ENCODE measurements around the gene NINJ2.
"Not testable (repeated sequence)": the region's sequence is repeated elsewhere in the genome, so short reads cannot be mapped to it uniquely, and the experiment has no call there.

Gene NINJ2

DNA sequence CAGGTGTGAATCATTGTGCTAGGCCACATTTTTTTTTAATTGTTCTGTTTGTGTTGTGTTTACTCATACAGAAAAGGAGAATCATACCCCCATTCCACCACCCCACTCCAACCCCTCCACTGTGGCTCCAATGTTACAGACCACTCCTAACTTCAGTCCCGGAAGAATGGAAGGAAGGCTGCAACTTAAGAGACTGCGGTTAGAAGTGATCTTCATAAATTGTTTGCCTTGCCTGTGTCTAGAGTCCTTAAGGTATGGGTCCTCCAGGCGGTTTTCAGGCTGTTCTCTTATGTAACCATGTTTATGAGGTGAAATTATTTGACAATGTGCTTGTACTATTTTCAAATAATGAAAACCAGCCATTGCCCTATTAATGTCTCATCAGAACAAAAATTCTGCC, 22.5 kb downstream of the NINJ2 start:
- no peaks in the 10 kb centered on the region for H3K9me3 ChIP-seq (ENCODE audit: control insufficient read depth, insufficient read depth, low read length)
- H3K4me3 ChIP-seq (ENCODE audit: low read length) = no peak overlapping the region
- no peaks in the 10 kb centered on the region for H3K4me1 ChIP-seq (ENCODE audit: control insufficient read depth, insufficient read depth, low read length)
- no peaks in the 10 kb centered on the region for H3K36me3 ChIP-seq (ENCODE audit: control insufficient read depth, insufficient read depth, low read length)
- WGBS (ENCODE audit: insufficient coverage, insufficient read length) = no CpG with 5 or more reads among the region's 3 CpGs
- no peaks in the 10 kb centered on the region for H3K27me3 ChIP-seq (ENCODE audit: control insufficient read depth, insufficient read depth, low read length)
- DNase-seq (ENCODE audit: low read depth, low spot score) = no peak
- H3K27ac ChIP-seq (ENCODE audit: low read length) = no peak overlapping the region

DNA sequence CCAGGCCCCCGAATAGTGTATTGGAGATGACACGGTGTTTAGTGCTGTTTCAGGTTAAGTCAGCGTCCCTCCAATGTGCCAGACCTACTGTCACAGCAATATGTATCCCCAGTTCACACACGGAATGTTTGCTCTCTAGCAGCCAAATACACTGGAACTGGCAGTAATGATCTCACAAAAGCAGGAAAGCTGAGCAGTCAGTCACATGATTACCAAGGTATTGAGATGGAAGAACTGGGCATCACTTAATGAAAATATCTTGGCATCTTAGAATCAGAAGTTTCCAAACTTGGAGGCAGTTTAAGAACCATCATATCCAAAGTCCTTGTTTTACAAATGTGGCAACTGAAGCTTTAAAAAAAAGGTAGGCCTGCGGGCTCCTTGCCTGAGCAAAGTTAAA, 23.3 kb downstream of the NINJ2 start:
- WGBS (ENCODE audit: insufficient coverage, insufficient read length) = no CpG with 5 or more reads among the region's 5 CpGs
- Histone ChIP-seq H3K36me3 (ENCODE audit: control insufficient read depth, insufficient read depth, low read length) (no peaks in the 10 kb centered on the region), H3K4me1 (ENCODE audit: control insufficient read depth, insufficient read depth, low read length) (no peaks in the 10 kb centered on the region), H3K27ac (ENCODE audit: low read length) (no peak overlapping the region), H3K4me3 (ENCODE audit: low read length) (no peak overlapping the region), H3K9me3 (ENCODE audit: control insufficient read depth, insufficient read depth, low read length) (no peaks in the 10 kb centered on the region), H3K27me3 (ENCODE audit: control insufficient read depth, insufficient read depth, low read length) (no peaks in the 10 kb centered on the region)
- no peak for DNase-seq (ENCODE audit: low read depth, low spot score)

DNA sequence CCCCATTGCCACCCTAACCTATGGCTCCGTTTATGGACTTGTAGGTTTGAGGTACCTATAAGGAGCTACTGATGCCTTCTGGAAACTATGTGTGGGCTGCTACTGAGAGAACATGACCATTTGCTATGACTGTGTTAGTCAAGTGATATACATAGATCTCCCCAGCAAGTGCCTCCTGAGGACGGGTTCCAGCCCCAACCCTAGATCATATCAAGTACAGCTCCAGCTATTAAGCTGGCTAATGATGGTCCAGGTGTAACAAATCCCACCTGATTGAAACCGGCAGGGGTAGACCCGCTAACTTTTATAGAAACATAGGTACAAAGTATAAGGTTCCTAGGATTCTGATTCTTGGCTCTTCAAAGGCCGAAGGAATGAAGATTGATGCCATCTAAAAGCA, 23.7 kb downstream of the NINJ2 start:
- H3K27me3 ChIP-seq (ENCODE audit: control insufficient read depth, insufficient read depth, low read length) = no peaks in the 10 kb centered on the region
- H3K9me3 ChIP-seq (ENCODE audit: control insufficient read depth, insufficient read depth, low read length) = no peaks in the 10 kb centered on the region
- no peaks in the 10 kb centered on the region for H3K36me3 ChIP-seq (ENCODE audit: control insufficient read depth, insufficient read depth, low read length)
- DNase-seq (ENCODE audit: low read depth, low spot score) = no peak
- WGBS (ENCODE audit: insufficient coverage, insufficient read length) = no CpG with 5 or more reads among the region's 5 CpGs
- H3K27ac ChIP-seq (ENCODE audit: low read length) = no peak overlapping the region
- H3K4me3 ChIP-seq (ENCODE audit: low read length) = no peak overlapping the region
- H3K4me1 ChIP-seq (ENCODE audit: control insufficient read depth, insufficient read depth, low read length) = no peaks in the 10 kb centered on the region

DNA sequence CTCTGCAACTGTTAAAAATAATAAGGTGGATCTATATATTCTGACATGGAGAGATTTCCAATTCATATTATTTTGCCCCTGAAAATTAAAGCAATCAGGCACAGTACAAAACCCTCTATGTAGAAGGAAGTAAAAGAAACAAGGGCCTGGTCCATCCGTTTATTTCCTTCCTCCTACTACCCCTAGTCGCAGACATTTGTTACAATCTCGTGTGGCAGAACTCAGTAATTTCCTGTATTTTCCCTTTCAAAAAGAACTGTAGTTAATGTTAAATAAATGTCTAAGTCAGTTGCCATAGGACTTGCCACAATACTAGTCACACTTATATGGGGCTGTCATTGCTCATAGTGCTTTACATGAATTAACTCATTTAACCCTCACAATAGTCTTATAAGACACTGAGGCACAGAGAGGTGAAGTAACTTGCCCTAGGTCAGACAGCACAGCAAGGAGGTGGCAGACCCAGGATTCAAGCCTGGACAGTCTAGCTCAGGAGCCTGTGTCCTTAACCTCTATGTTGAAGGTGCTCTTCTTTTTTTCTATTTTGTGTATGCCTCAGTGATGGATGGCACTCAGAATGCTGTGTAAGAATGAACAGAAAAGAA, 24.2 kb downstream of the NINJ2 start:
- no CpG with 5 or more reads among the region's 3 CpGs for WGBS (ENCODE audit: insufficient coverage, insufficient read length)
- no peaks in the 10 kb centered on the region for H3K9me3 ChIP-seq (ENCODE audit: control insufficient read depth, insufficient read depth, low read length)
- no peaks in the 10 kb centered on the region for H3K4me1 ChIP-seq (ENCODE audit: control insufficient read depth, insufficient read depth, low read length)
- H3K27me3 ChIP-seq (ENCODE audit: control insufficient read depth, insufficient read depth, low read length) = no peaks in the 10 kb centered on the region
- no peaks in the 10 kb centered on the region for H3K36me3 ChIP-seq (ENCODE audit: control insufficient read depth, insufficient read depth, low read length)
- no peak overlapping the region for H3K4me3 ChIP-seq (ENCODE audit: low read length)
- H3K27ac ChIP-seq (ENCODE audit: low read length) = no peak overlapping the region
- DNase-seq (ENCODE audit: low read depth, low spot score) = no peak

DNA sequence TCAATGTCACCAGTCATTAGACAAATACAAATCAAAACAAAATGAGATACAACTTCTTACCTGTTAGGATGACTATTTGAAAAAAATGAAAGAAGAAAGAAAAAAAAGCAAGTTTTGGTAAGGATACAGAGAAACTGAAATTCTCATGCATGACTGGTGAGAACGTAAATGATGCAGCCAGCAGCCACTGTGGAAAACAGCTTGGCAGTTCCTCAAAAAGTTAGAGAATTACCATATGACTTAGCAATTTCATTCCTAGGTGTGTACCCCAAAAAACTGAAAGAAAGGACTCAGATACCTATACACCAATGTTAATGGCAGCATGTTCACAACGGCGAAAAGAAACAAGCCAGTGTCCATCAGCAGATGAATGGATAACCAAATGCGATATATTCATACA, 26.6 kb downstream of the NINJ2 start:
- no peak overlapping the region for H3K27ac ChIP-seq (ENCODE audit: low read length)
- H3K36me3 ChIP-seq (ENCODE audit: control insufficient read depth, insufficient read depth, low read length) = no peaks in the 10 kb centered on the region
- no peaks in the 10 kb centered on the region for H3K27me3 ChIP-seq (ENCODE audit: control insufficient read depth, insufficient read depth, low read length)
- no CpG with 5 or more reads among the region's 4 CpGs for WGBS (ENCODE audit: insufficient coverage, insufficient read length)
- no peak for DNase-seq (ENCODE audit: low read depth, low spot score)
- no peaks in the 10 kb centered on the region for H3K9me3 ChIP-seq (ENCODE audit: control insufficient read depth, insufficient read depth, low read length)
- peaks cover 2% of the 10 kb centered on the region; the same call in 1 of the 2 replicates for H3K4me1 ChIP-seq (ENCODE audit: control insufficient read depth, insufficient read depth, low read length)
- no peak overlapping the region for H3K4me3 ChIP-seq (ENCODE audit: low read length)

DNA sequence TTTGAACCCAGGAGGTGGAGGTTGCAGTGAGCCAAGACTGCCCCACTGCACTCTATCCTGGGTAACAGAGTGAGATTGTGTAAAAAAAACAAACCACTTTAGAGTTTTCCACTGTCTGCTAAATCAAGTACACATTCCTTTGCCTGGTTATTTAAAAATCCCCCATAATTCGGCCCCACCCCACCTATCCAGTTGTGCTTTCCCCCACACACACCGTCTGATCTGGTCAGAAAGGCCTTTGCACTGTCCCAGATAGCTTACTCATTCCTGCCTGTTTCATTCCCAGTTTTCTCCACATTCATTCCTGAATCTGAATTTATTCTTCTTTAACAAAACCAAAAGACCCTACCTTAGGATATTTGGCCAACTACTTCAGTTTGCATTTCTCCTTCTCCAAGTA, 29.5 kb downstream of the NINJ2 start:
- whole genome bisulfite sequencing (ENCODE audit: insufficient coverage, insufficient read length) = no CpG with 5 or more reads among the region's 2 CpGs
- Histone ChIP-seq H3K27me3 (ENCODE audit: control insufficient read depth, insufficient read depth, low read length) (no peaks in the 10 kb centered on the region), H3K9me3 (ENCODE audit: control insufficient read depth, insufficient read depth, low read length) (no peaks in the 10 kb centered on the region), H3K4me1 (ENCODE audit: control insufficient read depth, insufficient read depth, low read length) (peaks cover 3% of the 10 kb centered on the region; the same call in 1 of the 2 replicates), H3K36me3 (ENCODE audit: control insufficient read depth, insufficient read depth, low read length) (no peaks in the 10 kb centered on the region), H3K27ac (ENCODE audit: low read length) (no peak overlapping the region), H3K4me3 (ENCODE audit: low read length) (no peak overlapping the region)
- DNase-seq (ENCODE audit: low read depth, low spot score) = no peak

DNA sequence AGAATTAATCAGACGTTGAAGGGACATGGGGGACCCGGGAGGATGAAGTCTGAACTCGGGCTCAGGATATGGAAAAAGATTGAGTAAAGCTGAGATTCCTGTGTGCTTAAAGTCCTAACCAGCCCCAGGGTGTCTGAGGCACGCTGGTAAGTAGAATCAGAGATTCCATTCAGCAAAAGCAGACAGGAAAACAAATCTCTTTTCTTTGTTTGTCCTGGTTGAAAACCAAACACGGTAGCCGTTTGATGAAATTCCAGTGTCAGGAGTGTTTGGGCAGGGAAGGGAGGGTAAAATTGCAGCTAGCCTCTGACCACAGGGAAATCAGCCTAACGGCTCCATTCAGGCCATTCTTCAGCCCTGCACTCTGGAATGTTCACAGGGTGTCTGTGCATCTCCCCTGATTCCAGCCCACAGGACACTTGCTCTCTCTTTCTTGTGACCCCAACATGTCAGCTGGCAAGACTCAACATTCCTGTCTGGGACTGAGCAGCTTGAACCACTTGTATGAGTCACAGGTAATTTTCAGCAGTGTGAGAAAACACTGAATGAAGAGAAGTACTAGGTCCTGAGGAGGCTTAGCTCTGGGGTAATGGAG, 31.0 kb downstream of the NINJ2 start:
- H3K27me3 ChIP-seq (ENCODE audit: control insufficient read depth, insufficient read depth, low read length) = no peaks in the 10 kb centered on the region
- H3K4me3 ChIP-seq (ENCODE audit: low read length) = no peak overlapping the region
- WGBS (ENCODE audit: insufficient coverage, insufficient read length) = no CpG with 5 or more reads among the region's 7 CpGs
- H3K9me3 ChIP-seq (ENCODE audit: control insufficient read depth, insufficient read depth, low read length) = no peaks in the 10 kb centered on the region
- DNase-seq (ENCODE audit: low read depth, low spot score) = no peak
- H3K4me1 ChIP-seq (ENCODE audit: control insufficient read depth, insufficient read depth, low read length) = peaks cover 3% of the 10 kb centered on the region; the same call in 1 of the 2 replicates
- H3K36me3 ChIP-seq (ENCODE audit: control insufficient read depth, insufficient read depth, low read length) = no peaks in the 10 kb centered on the region
- no peak overlapping the region for H3K27ac ChIP-seq (ENCODE audit: low read length)

DNA sequence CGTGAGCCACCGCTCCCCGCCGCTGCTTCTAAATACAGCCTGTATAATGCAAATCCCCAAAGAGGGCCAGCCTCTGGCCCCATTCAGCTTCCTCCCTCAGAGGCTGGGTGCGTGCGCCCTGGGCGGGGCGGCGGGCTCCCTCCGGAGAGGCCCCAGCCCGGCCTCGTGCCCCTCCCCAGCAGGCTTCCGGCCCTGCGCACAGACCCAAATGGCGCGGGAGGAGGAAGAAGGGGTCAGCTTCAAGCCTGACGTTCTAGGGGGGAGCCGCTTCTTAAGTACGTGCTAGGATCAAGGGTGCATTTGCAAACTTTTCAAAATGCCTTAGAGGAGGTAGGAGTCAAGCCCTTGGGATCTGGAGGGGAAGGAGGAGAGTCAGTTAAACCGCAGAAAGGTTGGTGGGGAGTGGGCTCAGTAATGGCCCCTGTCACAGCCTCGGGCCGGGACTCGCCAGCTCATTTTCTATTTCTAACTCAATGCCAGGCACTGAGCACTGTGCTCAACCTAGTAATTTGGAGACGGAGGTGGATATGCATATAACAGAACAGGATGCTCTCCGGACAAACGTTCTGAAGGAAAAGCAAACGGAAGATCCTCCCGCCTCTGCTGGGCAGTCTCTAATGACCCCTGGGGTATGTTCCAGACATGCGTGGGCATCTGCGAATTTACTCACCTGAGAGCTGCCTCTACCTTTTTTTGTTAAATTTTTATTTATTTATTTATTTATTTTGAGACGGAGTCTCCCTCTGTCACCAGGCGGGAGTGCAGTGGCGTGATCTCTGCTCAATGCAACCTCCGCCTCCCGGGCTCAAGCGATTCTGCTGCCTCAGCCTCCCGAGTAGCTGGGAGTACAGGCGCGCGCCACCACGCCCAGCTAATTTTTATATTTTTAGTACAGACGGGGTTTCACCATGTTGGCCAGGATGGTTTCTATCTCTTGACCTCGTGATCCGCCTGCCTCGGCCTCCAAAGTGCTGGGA, 32.3 kb downstream of the NINJ2 start:
- Histone ChIP-seq H3K4me3 (ENCODE audit: low read length) (no peak overlapping the region), H3K9me3 (ENCODE audit: control insufficient read depth, insufficient read depth, low read length) (no peaks in the 10 kb centered on the region), H3K4me1 (ENCODE audit: control insufficient read depth, insufficient read depth, low read length) (peaks cover 3% of the 10 kb centered on the region; the same call in 1 of the 2 replicates), H3K27me3 (ENCODE audit: control insufficient read depth, insufficient read depth, low read length) (no peaks in the 10 kb centered on the region), H3K27ac (ENCODE audit: low read length) (no peak overlapping the region), H3K36me3 (ENCODE audit: control insufficient read depth, insufficient read depth, low read length) (no peaks in the 10 kb centered on the region)
- WGBS (ENCODE audit: insufficient coverage, insufficient read length) = no CpG with 5 or more reads among the region's 45 CpGs
- no peak for DNase-seq (ENCODE audit: low read depth, low spot score)

DNA sequence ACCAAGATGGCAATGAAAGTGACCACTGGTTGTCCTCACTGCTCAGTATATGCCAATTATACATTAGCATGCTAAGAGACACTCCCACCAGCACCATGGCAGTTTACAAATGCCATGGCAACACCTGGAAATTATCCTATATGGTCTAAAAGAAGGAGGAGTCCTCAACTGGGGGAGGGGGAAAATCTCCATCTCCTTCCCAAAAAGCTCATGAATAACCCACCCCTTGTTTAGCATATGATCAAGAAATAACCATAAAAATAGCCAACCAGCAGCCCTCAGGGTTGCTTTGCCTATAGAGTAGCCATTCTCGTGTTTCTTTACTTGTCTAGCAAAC, 34.5 kb downstream of the NINJ2 start:
- WGBS (ENCODE audit: insufficient coverage, insufficient read length) = no CpG with 5 or more reads among the region's 1 CpG
- not testable (repeated sequence) for H3K27ac ChIP-seq (ENCODE audit: low read length); H3K4me1 ChIP-seq (ENCODE audit: control insufficient read depth, insufficient read depth, low read length); H3K4me3 ChIP-seq (ENCODE audit: low read length); DNase-seq (ENCODE audit: low read depth, low spot score); H3K36me3 ChIP-seq (ENCODE audit: control insufficient read depth, insufficient read depth, low read length); H3K27me3 ChIP-seq (ENCODE audit: control insufficient read depth, insufficient read depth, low read length); H3K9me3 ChIP-seq (ENCODE audit: control insufficient read depth, insufficient read depth, low read length)

DNA sequence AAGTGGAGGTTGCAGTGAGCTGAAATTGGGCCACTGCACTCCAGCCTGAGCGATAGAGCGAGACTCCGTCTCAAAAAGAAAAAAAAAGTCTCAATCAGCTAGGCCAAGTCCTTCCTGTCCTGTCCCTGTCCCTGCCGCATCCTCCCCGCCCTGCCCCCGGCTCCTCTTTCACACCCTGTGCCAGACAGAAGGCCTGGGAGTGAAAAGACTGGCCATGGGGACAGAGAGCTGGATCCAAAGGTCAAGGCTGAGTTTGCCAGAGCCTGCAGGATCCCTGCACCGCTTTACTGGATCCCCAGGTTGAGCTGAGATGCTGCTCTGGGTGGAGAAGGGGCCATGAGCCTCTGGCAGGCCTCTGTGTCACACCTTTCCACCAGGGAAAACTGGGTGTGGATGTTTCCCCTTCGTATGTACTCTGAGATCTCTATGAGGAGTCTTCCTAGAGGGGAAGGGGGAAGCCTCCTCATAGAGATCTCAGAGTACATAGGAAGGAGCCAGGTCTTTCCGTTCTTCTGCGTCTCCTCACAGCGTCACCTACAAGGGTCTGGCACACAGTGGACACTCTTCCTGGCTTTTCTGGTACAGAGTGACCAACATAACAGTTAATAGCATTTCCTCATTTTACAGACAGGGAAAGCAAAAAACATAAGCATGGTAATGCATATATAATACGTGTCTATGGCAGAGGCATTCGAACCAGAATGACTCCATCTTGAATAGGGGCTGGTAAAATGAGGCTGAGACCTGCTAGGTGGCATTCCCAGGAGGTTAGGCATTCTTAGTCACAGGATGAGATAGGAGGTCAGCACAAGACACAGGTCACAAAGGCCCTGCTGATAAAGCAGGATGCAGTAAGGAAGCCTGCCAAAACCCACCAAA, 35.1 kb downstream of the NINJ2 start:
- H3K27me3 ChIP-seq (ENCODE audit: control insufficient read depth, insufficient read depth, low read length) = no peaks in the 10 kb centered on the region

More for the DNA sequence above, 35.1 kb downstream of the NINJ2 start:
- no CpG with 5 or more reads among the region's 13 CpGs for WGBS (ENCODE audit: insufficient coverage, insufficient read length)
- H3K36me3 ChIP-seq (ENCODE audit: control insufficient read depth, insufficient read depth, low read length) = no peaks in the 10 kb centered on the region
- no peak overlapping the region for H3K27ac ChIP-seq (ENCODE audit: low read length)
- peaks cover 7% of the 10 kb centered on the region; the same call in 1 of the 2 replicates for H3K4me1 ChIP-seq (ENCODE audit: control insufficient read depth, insufficient read depth, low read length)
- H3K9me3 ChIP-seq (ENCODE audit: control insufficient read depth, insufficient read depth, low read length) = no peaks in the 10 kb centered on the region
- no peak for DNase-seq (ENCODE audit: low read depth, low spot score)
- H3K4me3 ChIP-seq (ENCODE audit: low read length) = no peak overlapping the region

Data from iPS DF 6.9 (cell line).